ENCODE results near the gene PNCK. TPM values are rescaled to one million over a fixed set of nuclear protein-coding genes. Genes with fewer than 3 reads are reported as not detected.

PNCK gene
- total and polyA plus RNA-seq, 7 experiments from 2014 or later, result 0.35 to 1.1 (median 0.58) TPM; not detected in 4

DNA sequence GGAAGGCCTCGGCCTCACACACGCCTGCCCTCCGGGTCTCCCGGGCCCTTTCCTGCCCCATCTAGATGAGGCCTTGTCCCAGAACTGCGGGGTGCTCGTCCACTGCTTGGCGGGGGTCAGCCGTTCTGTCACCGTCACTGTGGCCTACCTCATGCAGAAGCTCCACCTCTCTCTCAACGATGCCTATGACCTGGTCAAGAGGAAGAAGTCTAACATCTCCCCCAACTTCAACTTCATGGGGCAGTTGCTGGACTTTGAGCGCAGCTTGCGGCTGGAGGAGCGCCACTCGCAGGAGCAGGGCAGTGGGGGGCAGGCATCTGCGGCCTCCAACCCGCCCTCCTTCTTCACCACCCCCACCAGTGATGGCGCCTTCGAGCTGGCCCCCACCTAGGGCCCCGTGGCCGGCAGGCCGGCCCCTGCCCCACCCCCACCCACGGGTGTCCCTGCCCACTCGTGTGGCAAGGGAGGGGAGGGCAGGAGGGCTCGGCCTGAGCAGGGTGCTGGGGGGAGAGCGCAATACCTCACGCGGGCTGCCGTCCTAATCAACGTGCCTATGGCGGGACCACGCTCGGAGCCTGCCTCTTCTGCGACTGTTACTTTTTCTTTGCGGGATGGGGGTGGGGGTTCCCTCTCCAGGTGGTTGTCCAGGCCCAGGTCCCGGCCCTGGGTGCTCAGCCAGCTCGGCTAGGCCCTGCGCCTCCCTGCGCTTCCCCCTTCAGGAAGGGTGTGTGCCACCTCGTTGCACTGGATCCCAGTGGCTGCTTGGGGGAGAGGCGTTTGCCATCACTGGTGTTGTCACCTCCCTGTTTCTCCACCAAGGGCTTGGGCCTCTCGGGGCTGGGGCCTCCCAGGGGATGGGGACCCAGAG, 23.5 kb downstream of the PNCK start:
- H3K27me3 ChIP-seq (ENCODE audit: control insufficient read depth in 2 of 2, insufficient read depth in 2 of 2, low read length in 2 of 2), result peaks cover 0 to 4% of the 10 kb centered on the region in 2 donors
- no peak overlapping the region for H3K4me3 ChIP-seq (ENCODE audit: low read length)
- Mint-ChIP-seq H3K27me3 (peaks cover 0 to 29% (median 5%) of the 10 kb centered on the region in 5 donors), H3K36me3 (no peaks in the 10 kb centered on the region), H3K4me1 (peaks cover 0 to 4% (median 0%) of the 10 kb centered on the region in 7 donors), H3K9me3 (peaks cover 0 to 9% (median 0%) of the 10 kb centered on the region in 11 donors), H3K4me3 (no peak overlapping the region), H3K27ac (no peak overlapping the region)
- no peak for ATAC-seq
- intact Hi-C loops (cut with micrococcal nuclease), result loop anchor here (1.0 to 5.0 kb wide), 6 partner anchors 38 to 113 kb away; no protein-coding TSS in a partner anchor
- no peak for DNase-seq
- no peaks in the 10 kb centered on the region for H3K36me3 ChIP-seq (ENCODE audit: control insufficient read depth in 2 of 3, insufficient read depth in 3 of 3, low read length in 3 of 3)
- no peak overlapping the region for H3K27ac ChIP-seq (ENCODE audit: low read depth, low read length)
- no peaks in the 10 kb centered on the region for H3K9me3 ChIP-seq (ENCODE audit: control insufficient read depth in 2 of 3, low read length in 3 of 3)
- H3K4me1 ChIP-seq (ENCODE audit: control insufficient read depth in 2 of 2, insufficient read depth in 2 of 2, low read length in 2 of 2), result no peaks in the 10 kb centered on the region
- CTCF ChIA-PET, result interaction anchor here (0.6 to 0.7 kb wide), 2 partner anchors 412 to 708 kb away, joined by 3 to 4 read pairs; no protein-coding TSS in a partner anchor
- POLR2A ChIA-PET, result no interaction called here

DNA sequence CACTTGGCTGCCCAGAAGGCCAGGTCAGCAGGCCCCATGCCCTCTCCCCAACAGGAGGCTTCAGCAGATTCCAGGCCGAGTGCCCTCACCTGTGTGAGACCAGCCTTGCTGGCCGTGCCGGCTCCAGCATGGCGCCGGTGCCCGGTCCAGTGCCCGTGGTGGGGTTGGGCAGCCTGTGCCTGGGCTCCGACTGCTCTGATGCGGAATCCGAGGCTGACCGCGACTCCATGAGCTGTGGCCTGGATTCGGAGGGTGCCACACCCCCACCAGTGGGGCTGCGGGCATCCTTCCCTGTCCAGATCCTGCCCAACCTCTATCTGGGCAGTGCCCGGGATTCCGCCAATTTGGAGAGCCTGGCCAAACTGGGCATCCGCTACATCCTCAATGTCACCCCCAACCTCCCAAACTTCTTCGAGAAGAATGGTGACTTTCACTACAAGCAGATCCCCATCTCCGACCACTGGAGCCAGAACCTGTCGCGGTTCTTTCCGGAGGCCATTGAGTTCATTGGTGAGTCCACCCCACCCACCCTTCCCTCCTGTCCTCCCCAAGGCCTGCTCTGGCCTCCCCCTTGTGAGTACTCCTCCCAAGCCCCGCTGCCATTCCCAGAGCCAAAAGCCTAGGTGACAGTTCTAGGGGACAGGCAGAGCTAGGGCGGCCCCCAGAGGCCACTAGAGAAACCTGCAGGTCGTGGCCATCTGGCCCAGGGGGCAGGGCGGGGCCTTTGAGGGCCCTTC, 24.3 kb downstream of the PNCK start:
- CTCF ChIA-PET, result interaction anchor here (0.8 to 1.5 kb wide), 3 partner anchors 42 to 49 kb away, joined by 3 to 4 read pairs (median 4); no protein-coding TSS in a partner anchor
- intact Hi-C loops (cut with micrococcal nuclease), result loop anchor here (1.0 to 5.0 kb wide), 6 partner anchors 37 to 112 kb away; no protein-coding TSS in a partner anchor

DNA sequence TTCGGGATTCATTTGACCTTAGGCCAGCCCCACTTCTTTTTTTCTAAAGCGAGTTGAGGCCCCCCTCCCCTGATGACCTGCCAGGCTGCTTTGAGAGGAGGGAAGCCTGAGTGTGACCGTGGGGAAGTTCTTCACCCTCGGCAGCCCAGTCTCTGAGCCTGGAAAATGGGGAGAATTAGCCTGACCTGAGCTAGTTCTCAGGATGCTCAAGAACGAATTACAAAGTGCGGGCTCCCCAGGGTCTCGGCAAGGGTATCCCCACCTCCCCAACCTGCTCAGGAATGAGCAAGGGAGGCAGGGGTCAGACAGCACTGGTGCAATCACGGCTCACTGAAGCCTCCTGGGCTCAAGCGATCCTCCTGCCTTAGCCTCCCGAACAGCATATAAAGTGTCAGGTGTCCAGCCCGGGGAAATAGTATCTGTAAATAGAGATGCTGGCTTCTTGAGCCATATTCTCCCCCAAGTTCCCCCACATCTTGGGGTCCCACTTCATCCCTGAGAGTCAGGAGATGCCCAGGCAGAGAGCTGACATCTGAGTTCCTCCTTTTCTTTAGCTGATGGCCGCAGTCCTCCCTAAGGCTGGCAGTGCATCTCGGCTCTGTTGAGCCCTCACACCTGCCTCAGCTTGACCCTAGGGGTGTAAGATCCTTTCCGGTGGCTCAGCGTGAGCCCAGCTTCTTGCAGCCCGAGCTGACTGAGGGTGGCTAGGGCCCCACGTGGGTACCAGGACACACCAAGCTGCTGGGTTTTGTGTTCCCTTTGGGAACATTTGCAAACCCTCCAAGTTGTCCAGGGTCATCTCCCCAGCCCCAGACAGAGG, 25.0 kb downstream of the PNCK start:
- Histone ChIP-seq H3K27me3 (ENCODE audit: control insufficient read depth in 2 of 2, insufficient read depth in 2 of 2, low read length in 2 of 2) (peaks cover 0 to 4% of the 10 kb centered on the region in 2 donors), H3K4me3 (ENCODE audit: low read length) (no peak overlapping the region), H3K4me1 (ENCODE audit: control insufficient read depth in 2 of 2, insufficient read depth in 2 of 2, low read length in 2 of 2) (peaks cover 0 to 4% of the 10 kb centered on the region in 2 donors), H3K27ac (ENCODE audit: low read depth, low read length) (no peak overlapping the region), H3K36me3 (ENCODE audit: control insufficient read depth in 2 of 3, insufficient read depth in 3 of 3, low read length in 3 of 3) (no peaks in the 10 kb centered on the region), H3K9me3 (ENCODE audit: control insufficient read depth in 2 of 3, low read length in 3 of 3) (no peaks in the 10 kb centered on the region)
- Mint-ChIP-seq H3K9me3 (peaks cover 0 to 2% (median 0%) of the 10 kb centered on the region in 11 donors), H3K4me1 (peaks cover 0 to 6% (median 0%) of the 10 kb centered on the region in 7 donors), H3K27ac (no peak overlapping the region), H3K4me3 (peak overlapping the region in 4 of 10 donors; percentile 4 to 64 (median 36)), H3K36me3 (no peaks in the 10 kb centered on the region), H3K27me3 (peaks cover 0 to 38% (median 5%) of the 10 kb centered on the region in 5 donors)
- no peak for DNase-seq
- intact Hi-C loops (cut with micrococcal nuclease), result loop anchor here (1.0 to 5.0 kb wide), 6 partner anchors 36 to 111 kb away; no protein-coding TSS in a partner anchor
- no peak for ATAC-seq
- ChIA-PET CTCF (interaction anchor here (0.8 to 1.5 kb wide), 5 partner anchors 42 to 95 kb away, joined by 3 to 5 read pairs (median 4); no protein-coding TSS in a partner anchor), POLR2A (no interaction called here)

More for the DNA sequence above, 24.3 kb downstream of the PNCK start:
- no peaks in the 10 kb centered on the region for H3K36me3 ChIP-seq (ENCODE audit: control insufficient read depth in 2 of 3, insufficient read depth in 3 of 3, low read length in 3 of 3)
- H3K4me1 ChIP-seq (ENCODE audit: control insufficient read depth in 2 of 2, insufficient read depth in 2 of 2, low read length in 2 of 2), result no peaks in the 10 kb centered on the region
- peaks cover 0 to 4% of the 10 kb centered on the region in 2 donors for H3K27me3 ChIP-seq (ENCODE audit: control insufficient read depth in 2 of 2, insufficient read depth in 2 of 2, low read length in 2 of 2)
- Mint-ChIP-seq H3K4me1 (peaks cover 0 to 4% (median 0%) of the 10 kb centered on the region in 7 donors), H3K27me3 (peaks cover 0 to 36% (median 5%) of the 10 kb centered on the region in 5 donors), H3K9me3 (peaks cover 0 to 9% (median 0%) of the 10 kb centered on the region in 11 donors), H3K4me3 (peak overlapping the region in 1 of 10 donors; percentile 51), H3K36me3 (no peaks in the 10 kb centered on the region), H3K27ac (no peak overlapping the region)
- peak; percentile 83 for ATAC-seq
- H3K9me3 ChIP-seq (ENCODE audit: control insufficient read depth in 2 of 3, low read length in 3 of 3), result no peaks in the 10 kb centered on the region
- no peak overlapping the region for H3K4me3 ChIP-seq (ENCODE audit: low read length)
- no peak overlapping the region for H3K27ac ChIP-seq (ENCODE audit: low read depth, low read length)
- POLR2A ChIA-PET, result no interaction called here
- peak in 4 of 9 donors; percentile 19 to 33 (median 30) for DNase-seq

DNA sequence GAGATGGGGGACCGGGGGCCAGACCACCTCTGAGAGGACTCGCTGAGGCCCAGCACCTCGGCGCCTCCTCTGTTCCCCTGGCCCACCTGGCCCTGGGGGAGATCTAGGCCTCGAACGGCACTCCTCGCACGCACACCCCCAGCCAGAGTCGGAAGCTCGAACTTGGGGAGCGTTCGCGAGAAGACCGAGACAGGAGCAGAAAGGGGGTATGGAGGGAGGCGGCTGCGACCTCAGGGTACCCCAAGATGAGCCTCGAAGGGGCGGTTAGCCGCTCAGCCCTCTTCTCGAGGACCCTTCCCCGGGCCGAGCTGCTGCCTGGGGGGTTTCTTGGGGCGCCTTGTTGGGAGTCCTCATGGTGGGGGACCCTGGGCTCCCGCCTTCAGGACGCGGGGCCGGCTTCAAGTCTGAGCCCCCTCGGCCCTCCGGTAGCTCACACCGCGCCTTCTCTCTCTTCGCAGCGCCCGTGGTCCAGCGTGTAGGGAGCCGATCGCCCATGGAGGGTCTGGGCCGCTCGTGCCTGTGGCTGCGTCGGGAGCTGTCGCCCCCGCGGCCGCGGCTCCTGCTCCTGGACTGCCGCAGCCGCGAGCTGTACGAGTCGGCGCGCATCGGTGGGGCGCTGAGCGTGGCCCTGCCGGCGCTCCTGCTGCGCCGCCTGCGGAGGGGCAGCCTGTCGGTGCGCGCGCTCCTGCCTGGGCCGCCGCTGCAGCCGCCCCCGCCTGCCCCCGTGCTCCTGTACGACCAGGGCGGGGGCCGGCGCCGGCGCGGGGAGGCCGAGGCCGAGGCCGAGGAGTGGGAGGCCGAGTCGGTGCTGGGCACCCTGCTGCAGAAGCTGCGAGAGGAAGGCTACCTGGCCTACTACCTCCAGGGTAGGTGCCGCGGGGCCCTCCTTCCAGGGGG, 25.9 kb downstream of the PNCK start:
- Mint-ChIP-seq H3K27me3 (peaks cover 0 to 46% (median 9%) of the 10 kb centered on the region in 5 donors), H3K9me3 (no peaks in the 10 kb centered on the region), H3K4me1 (peaks cover 0 to 12% (median 4%) of the 10 kb centered on the region in 7 donors), H3K36me3 (no peaks in the 10 kb centered on the region), H3K27ac (no peak overlapping the region), H3K4me3 (peak overlapping the region in 6 of 10 donors; percentile 9 to 64 (median 46))
- no peak for DNase-seq
- Histone ChIP-seq H3K36me3 (ENCODE audit: control insufficient read depth in 2 of 3, insufficient read depth in 3 of 3, low read length in 3 of 3) (no peaks in the 10 kb centered on the region), H3K27me3 (ENCODE audit: control insufficient read depth in 2 of 2, insufficient read depth in 2 of 2, low read length in 2 of 2) (peaks cover 0 to 4% of the 10 kb centered on the region in 2 donors), H3K9me3 (ENCODE audit: control insufficient read depth in 2 of 3, low read length in 3 of 3) (no peaks in the 10 kb centered on the region), H3K4me3 (ENCODE audit: low read length) (no peak overlapping the region), H3K4me1 (ENCODE audit: control insufficient read depth in 2 of 2, insufficient read depth in 2 of 2, low read length in 2 of 2) (peaks cover 0 to 4% of the 10 kb centered on the region in 2 donors), H3K27ac (ENCODE audit: low read depth, low read length) (no peak overlapping the region)
- ChIA-PET POLR2A (interaction anchor here (0.6 kb wide), 1 partner anchor 38 kb away, joined by 3 read pairs; no protein-coding TSS in a partner anchor), CTCF (interaction anchor here (0.6 to 1.5 kb wide), 5 partner anchors 41 to 95 kb away, joined by 3 to 5 read pairs (median 3); no protein-coding TSS in a partner anchor)
- intact Hi-C loops (cut with micrococcal nuclease), result loop anchor here in 1 of 2 donors (5.0 kb wide), 3 partner anchors 35 to 110 kb away; no protein-coding TSS in a partner anchor
- no peak for ATAC-seq

DNA sequence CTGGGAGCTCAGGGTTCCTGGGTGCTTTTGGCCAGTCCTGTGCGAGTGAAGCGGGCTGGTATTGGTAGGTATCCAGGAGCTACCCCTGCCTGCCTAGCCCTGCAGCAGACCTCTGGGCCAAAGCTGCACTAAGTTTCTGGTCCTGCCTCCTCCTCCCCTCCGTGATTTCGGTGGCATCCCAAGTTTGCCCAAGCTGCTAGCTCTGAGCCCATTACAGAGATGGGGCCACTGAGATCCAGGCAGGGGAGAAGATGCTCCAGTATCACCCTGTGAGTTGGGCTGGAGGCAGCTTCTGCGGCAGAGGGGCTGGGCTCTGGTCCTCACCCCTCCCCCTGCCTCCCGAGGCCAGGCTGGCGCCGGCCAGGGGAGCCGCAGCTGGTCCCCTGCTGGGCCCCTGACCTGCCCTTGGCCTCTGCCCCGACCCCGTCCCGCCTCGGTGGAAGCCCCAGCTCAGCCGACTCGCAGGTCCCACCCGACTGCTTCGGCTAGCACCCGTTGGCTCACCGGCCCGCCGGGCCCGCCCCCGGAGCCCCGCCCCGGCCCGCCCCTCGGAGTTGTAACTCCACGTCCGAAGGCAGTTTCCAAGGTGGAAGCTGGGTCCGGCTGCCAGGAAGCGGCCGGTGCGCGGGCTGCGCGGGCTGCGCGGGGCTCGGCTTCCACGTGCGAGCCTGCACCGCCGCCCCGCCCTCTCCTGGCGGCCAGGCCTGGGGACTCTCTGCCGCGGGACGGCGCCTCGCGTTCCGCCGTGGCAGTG, 26.8 kb downstream of the PNCK start, which contains the start of gene DUSP9:
Gene DUSP9, plus strand, starts transcription at position 584 of the 754 bp plus-strand sequence. CDS start 751 bp downstream, outside the sequence.
- CTCF ChIA-PET, result interaction anchor here (0.6 to 1.4 kb wide), 2 partner anchors 46 to 92 kb away, joined by 3 read pairs; no protein-coding TSS in a partner anchor
- no peak within 1 kb of the TSS for H3K4me3 ChIP-seq (ENCODE audit: low read length)

More for the DNA sequence above, 26.8 kb downstream of the PNCK start, which contains the start of gene DUSP9:
- DNase-seq, result no peak
- H3K9me3 Mint-ChIP-seq, result no peaks in the 10 kb centered on the region
- H3K4me1 ChIP-seq (ENCODE audit: control insufficient read depth in 2 of 2, insufficient read depth in 2 of 2, low read length in 2 of 2), result peaks cover 0 to 4% of the 10 kb centered on the region in 2 donors
- H3K4me1 Mint-ChIP-seq, result peaks cover 0 to 14% (median 6%) of the 10 kb centered on the region in 7 donors
- peaks cover 0 to 45% (median 10%) of the 10 kb centered on the region in 5 donors for H3K27me3 Mint-ChIP-seq
- no peaks in the 10 kb centered on the region for H3K36me3 Mint-ChIP-seq
- no peak within 1 kb of the TSS for H3K27ac Mint-ChIP-seq
- intact Hi-C loops (cut with micrococcal nuclease), result loop anchor here in 1 of 2 donors (5.0 kb wide), 3 partner anchors 34 to 109 kb away; no protein-coding TSS in a partner anchor
- H3K9me3 ChIP-seq (ENCODE audit: control insufficient read depth in 2 of 3, low read length in 3 of 3), result no peaks in the 10 kb centered on the region
- peak within 1 kb of the TSS in 6 of 10 donors; percentile 9 to 64 (median 46) for H3K4me3 Mint-ChIP-seq
- POLR2A ChIA-PET, result interaction anchor here (0.6 kb wide), 1 partner anchor 37 kb away, joined by 3 read pairs; no protein-coding TSS in a partner anchor
- peak; percentile 25 for ATAC-seq
- no peaks in the 10 kb centered on the region for H3K36me3 ChIP-seq (ENCODE audit: control insufficient read depth in 2 of 3, insufficient read depth in 3 of 3, low read length in 3 of 3)
- H3K27ac ChIP-seq (ENCODE audit: low read depth, low read length), result no peak within 1 kb of the TSS
- H3K27me3 ChIP-seq (ENCODE audit: control insufficient read depth in 2 of 2, insufficient read depth in 2 of 2, low read length in 2 of 2), result peaks cover 0 to 4% of the 10 kb centered on the region in 2 donors

All from naive thymus-derived CD4-positive, alpha-beta T cell (primary cell).